Smooth muscle cell (in vitro differentiated cells): ENCODE measurements around the gene GBF1. TPM values are rescaled to one million over a fixed set of nuclear protein-coding genes. Genes with fewer than 3 reads are reported as not detected.
A peak's percentile ranks its signal among the peaks of the same experiment; 100 is the strongest.

Source experiments
- DNase-seq: peaks from one replicate; lab custom pipeline; 2025; ENCODE audit not compliant: unreplicated experiment; lab: John Stamatoyannopoulos, UW
- H2AFZ ChIP-seq: fragments of 200-600 bp; sonication (generic); 2 replicates; pipeline ENCODE4 v1.6.0; 2016; ENCODE audit warnings: antibody characterized with exemption, low read depth, mild to moderate bottlenecking
- H3F3A ChIP-seq: fragments of 200-600 bp; sonication (generic); 2 replicates; pipeline ENCODE4 v1.6.0; 2017; ENCODE audit warnings: antibody characterized with exemption, low read depth
- H3K27ac ChIP-seq: fragments of 200-600 bp; sonication (generic); 2 replicates; pipeline ENCODE4 v1.5.1; 2016; ENCODE audit warnings: low read depth, mild to moderate bottlenecking
- H3K27me3 ChIP-seq: fragments of 200-600 bp; sonication (generic); 2 replicates; pipeline ENCODE4 v1.6.1; 2016; ENCODE audit warnings: low read depth, mild to moderate bottlenecking
- H3K36me3 ChIP-seq: fragments of 200-600 bp; sonication (generic); 2 replicates; pipeline ENCODE4 v1.5.1; 2016; ENCODE audit warnings: low read depth
- H3K4me1 ChIP-seq: fragments of 200-600 bp; sonication (generic); 2 replicates; pipeline ENCODE4 v1.5.1; 2016; ENCODE audit warnings: low read depth
- H3K4me2 ChIP-seq: fragments of 200-600 bp; sonication (generic); 2 replicates; pipeline ENCODE4 v1.6.0; 2016; ENCODE audit warnings: mild to moderate bottlenecking
- H3K4me3 ChIP-seq: fragments of 200-600 bp; sonication (generic); 2 replicates; pipeline ENCODE4 v1.5.1; 2016; ENCODE audit warnings: mild to moderate bottlenecking
- H3K79me2 ChIP-seq: fragments of 200-600 bp; sonication (generic); 2 replicates; pipeline ENCODE4 v1.6.0; 2016; ENCODE audit warnings: low read depth, mild to moderate bottlenecking
- H3K9ac ChIP-seq: fragments of 200-600 bp; sonication (generic); 2 replicates; pipeline ENCODE4 v1.6.0; 2016; ENCODE audit warnings: low read depth
- H3K9me3 ChIP-seq: fragments of 200-600 bp; sonication (generic); replicated peaks from 2 replicates; pipeline ENCODE4 v1.5.1; 2016; ENCODE audit warnings: low read depth
- H4K20me1 ChIP-seq: fragments of 200-600 bp; sonication (generic); 2 replicates; pipeline ENCODE4 v1.6.0; 2016; ENCODE audit warnings: low read depth
- CTCF ChIP-seq: fragments of 200-600 bp; sonication (generic); IDR thresholded peaks from 2 replicates; pipeline ENCODE4 v1.5.1; 2017; ENCODE audit warnings: borderline replicate concordance, mild to moderate bottlenecking, antibody characterized with exemption; ENCODE audit not compliant: insufficient read depth, poor library complexity, severe bottlenecking
- WGBS: methylation state at CpG from one replicate; pipeline ENCODE4 v1.1.7; 2016; ENCODE audit warnings: low lambda C conversion rate; 5-methylcytosine and 5-hydroxymethylcytosine counted together
- polyA plus RNA-seq: library from polyadenylated mRNA; unstranded; fragments of >200 nt; fragmentation: Nextera tagmentation; extraction: Ambion mirVana; gene quantifications from 2 replicates; pipeline ENCODE4 v1.2.1, GENCODE V29; 2016
- total RNA-seq: library from RNA; depleted of rRNA; stranded (reverse); fragments of >200 nt; gene quantifications from 2 replicates; pipeline ENCODE4 v1.2.3, GENCODE V29; 2014

GBF1 gene
- total and polyA plus RNA-seq, 2 experiments from 2014 or later = 52.8 to 56.4 TPM

GRCh38 chr10:102406815-102407214 lies 161.5 kb downstream of the GBF1 start:
- no peak overlapping the region for H3K4me2 ChIP-seq

GRCh38 chr10:102407425-102408130 lies 162.2 kb downstream of the GBF1 start:
- Histone ChIP-seq H3K79me2 (no peaks in the 10 kb centered on the region), H3K4me1 (peaks cover 16% of the 10 kb centered on the region), H3K4me3 (no peak overlapping the region), H3F3A (no peaks in the 10 kb centered on the region), H3K4me2 (peak overlapping the region; percentile 91), H3K9me3 (no peaks in the 10 kb centered on the region), H2AFZ (no peak overlapping the region), H3K27me3 (no peaks in the 10 kb centered on the region), H3K27ac (peak overlapping the region; percentile 58), H3K9ac (no peak overlapping the region), H3K36me3 (no peaks in the 10 kb centered on the region), H4K20me1 (peaks cover 8% of the 10 kb centered on the region)
- no peak for DNase-seq
- no peak for TF ChIP-seq CTCF
- WGBS = 78% methylated on average over 13 of the region's 13 CpGs

More at GRCh38 chr10:102406815-102407214, 161.5 kb downstream of the GBF1 start:
- H3F3A ChIP-seq = no peaks in the 10 kb centered on the region
- H4K20me1 ChIP-seq = peaks cover 8% of the 10 kb centered on the region
- no peaks in the 10 kb centered on the region for H3K9me3 ChIP-seq
- H3K9ac ChIP-seq = no peak overlapping the region
- H3K4me3 ChIP-seq = no peak overlapping the region
- H3K79me2 ChIP-seq = no peaks in the 10 kb centered on the region
- H3K27me3 ChIP-seq = no peaks in the 10 kb centered on the region
- TF ChIP-seq CTCF = no peak
- H3K27ac ChIP-seq = peak overlapping the region; percentile 58
- no peak for DNase-seq
- WGBS = no CpG with 5 or more reads among the region's 2 CpGs
- no peak overlapping the region for H2AFZ ChIP-seq
- peaks cover 16% of the 10 kb centered on the region for H3K4me1 ChIP-seq
- H3K36me3 ChIP-seq = no peaks in the 10 kb centered on the region

- Histone ChIP-seq H3K4me2 (peak overlapping the region; percentile 91), H3K9ac (no peak overlapping the region), H3K36me3 (no peaks in the 10 kb centered on the region), H3K27me3 (no peaks in the 10 kb centered on the region), H3K27ac (peak overlapping the region; percentile 58), H2AFZ (no peak overlapping the region), H3K4me3 (peak overlapping the region; percentile 73), H3F3A (no peaks in the 10 kb centered on the region), H3K79me2 (no peaks in the 10 kb centered on the region), H3K4me1 (peaks cover 16% of the 10 kb centered on the region), H3K9me3 (no peaks in the 10 kb centered on the region), H4K20me1 (peaks cover 8% of the 10 kb centered on the region)
- WGBS = 71% methylated on average over 14 of the region's 14 CpGs
- TF ChIP-seq CTCF = no peak
- no peak for DNase-seq
Observed at GRCh38 chr10:102408131-102408727, 162.9 kb downstream of the GBF1 start.
